Fibroblast of lung (primary cell): ENCODE data around the gene GH2.
"Not testable (repeated sequence)": the region's sequence is repeated elsewhere in the genome, so short reads cannot be mapped to it uniquely, and the experiment has no call there.

Source experiments
- EZH2 ChIP-seq: IDR thresholded peaks from 2 replicates; pipeline ENCODE4 v1.5.1; 2012; ENCODE audit warnings: low read length, control low read depth, mild to moderate bottlenecking; ENCODE audit errors: missing control alignments
- TF ChIP-seq, protein P1 (sequence below), 2 donors: IDR thresholded peaks in 1 of 2; conservative IDR thresholded peaks in 1 of 2; 1 replicate in 1 of 2; 2 replicates in 1 of 2; pipeline ENCODE4 v1.5.1; 2011 to 2012; ENCODE audit warnings: low read length in 2 of 2, control low read depth in 1 of 2, inconsistent platforms in 1 of 2, low read depth in 1 of 2, mild to moderate bottlenecking in 1 of 2

DNA sequence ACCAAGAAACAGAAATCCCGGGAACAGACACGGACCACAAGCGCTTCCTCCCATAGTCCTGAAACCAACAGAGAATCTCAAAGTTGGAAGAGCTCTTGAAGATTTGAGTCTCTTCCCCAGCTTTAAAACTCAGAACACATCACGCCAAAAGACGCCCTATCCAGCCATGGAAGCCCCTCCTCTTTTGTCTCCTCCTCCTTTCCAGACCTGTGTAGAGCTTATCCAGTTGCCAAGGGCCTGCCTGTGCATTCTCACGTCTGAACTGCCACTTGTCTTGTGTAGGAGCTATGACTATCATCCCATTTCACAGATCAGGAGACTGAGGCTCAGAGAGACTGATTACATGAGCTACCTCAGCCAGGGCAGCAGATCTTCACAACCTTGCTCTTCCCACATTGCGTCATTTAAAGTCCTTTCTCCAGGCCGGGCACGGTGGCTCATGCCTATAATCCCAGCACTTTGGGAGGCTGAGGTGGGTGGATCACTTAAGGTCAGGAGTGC, 932 bp upstream of the GH2 start:
- TF ChIP-seq, protein P1, sequence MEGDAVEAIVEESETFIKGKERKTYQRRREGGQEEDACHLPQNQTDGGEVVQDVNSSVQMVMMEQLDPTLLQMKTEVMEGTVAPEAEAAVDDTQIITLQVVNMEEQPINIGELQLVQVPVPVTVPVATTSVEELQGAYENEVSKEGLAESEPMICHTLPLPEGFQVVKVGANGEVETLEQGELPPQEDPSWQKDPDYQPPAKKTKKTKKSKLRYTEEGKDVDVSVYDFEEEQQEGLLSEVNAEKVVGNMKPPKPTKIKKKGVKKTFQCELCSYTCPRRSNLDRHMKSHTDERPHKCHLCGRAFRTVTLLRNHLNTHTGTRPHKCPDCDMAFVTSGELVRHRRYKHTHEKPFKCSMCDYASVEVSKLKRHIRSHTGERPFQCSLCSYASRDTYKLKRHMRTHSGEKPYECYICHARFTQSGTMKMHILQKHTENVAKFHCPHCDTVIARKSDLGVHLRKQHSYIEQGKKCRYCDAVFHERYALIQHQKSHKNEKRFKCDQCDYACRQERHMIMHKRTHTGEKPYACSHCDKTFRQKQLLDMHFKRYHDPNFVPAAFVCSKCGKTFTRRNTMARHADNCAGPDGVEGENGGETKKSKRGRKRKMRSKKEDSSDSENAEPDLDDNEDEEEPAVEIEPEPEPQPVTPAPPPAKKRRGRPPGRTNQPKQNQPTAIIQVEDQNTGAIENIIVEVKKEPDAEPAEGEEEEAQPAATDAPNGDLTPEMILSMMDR (conservative IDR thresholded peaks at IDR 0.05 in 1 of 2, IDR thresholded peaks at IDR 0.05 in 1 of 2; ENCODE audit: low read depth in 1 of 2, low read length in 2 of 2), result not testable (repeated sequence)
- not testable (repeated sequence) for TF ChIP-seq EZH2
